Adrenal gland (tissue), 12 donors: ENCODE results near the gene ZNF93. TPM values are rescaled to one million over a fixed set of nuclear protein-coding genes. Genes with fewer than 3 reads are reported as not detected.
"Not testable (repeated sequence)": the region's sequence is repeated elsewhere in the genome, so short reads cannot be mapped to it uniquely, and the experiment has no call there.

Source experiments
- DNase-seq, 7 donors: peaks; one replicate each; pipeline ENCODE4 v3.0.0-alpha.2; 2019 to 2020
- H3K27ac ChIP-seq, 5 donors: fragments of 200-600 bp; sonication (generic) in 4 of 5; 1 replicate in 3 of 5; 2 replicates in 2 of 5; pipeline versions ENCODE4 v1.5.1 to v1.8.0; 2016 to 2020; ENCODE audit warnings: mild to moderate bottlenecking in 1 of 5
- H3K27me3 ChIP-seq: fragments of 200-600 bp; 2 replicates; pipeline ENCODE4 v1.8.0; 2021
- H3K36me3 ChIP-seq, 2 donors: fragments of 200-600 bp; replicated peaks in 1 of 2; 1 replicate in 1 of 2; 2 replicates in 1 of 2; pipeline versions ENCODE4 v1.5.1 to v1.8.0; 2018 to 2022
- H3K4me1 ChIP-seq, 2 donors: fragments of 200-600 bp; replicated peaks in 1 of 2; 1 replicate in 1 of 2; 2 replicates in 1 of 2; pipeline versions ENCODE4 v1.5.1 to v1.8.0; 2018 to 2021
- H3K4me3 ChIP-seq, 4 donors: fragments of 200-600 bp; sonication (generic) in 3 of 4; one replicate each; pipeline ENCODE4 v1.5.1; 2016 to 2018
- H3K9me3 ChIP-seq, 3 donors: fragments of 200-600 bp; sonication (generic) in 1 of 3; replicated peaks in 1 of 3; 1 replicate in 2 of 3; 2 replicates in 1 of 3; pipeline versions ENCODE4 v1.5.1 to v1.8.0; 2016 to 2021
- CTCF ChIP-seq, 6 experiments: fragments of 450-650 bp in 4 of 6; fragments of 200-600 bp in 2 of 6; sonication (generic) in 1 of 6; IDR thresholded peaks; 1 replicate in 5 of 6; 2 replicates in 1 of 6; pipeline versions ENCODE4 v1.5.1 to v1.8.0; 2016 to 2021; ENCODE audit warnings: antibody characterized with exemption in 6 of 6, mild to moderate bottlenecking in 2 of 6, moderate library complexity in 1 of 6
- POLR2A ChIP-seq, 2 donors: fragments of 450-650 bp; IDR thresholded peaks; one replicate each; pipeline ENCODE4 v1.6.1; 2017; ENCODE audit warnings: antibody characterized with exemption in 2 of 2, mild to moderate bottlenecking in 2 of 2, moderate library complexity in 1 of 2
- WGBS, 4 donors: extraction: QIAGEN DNeasy Blood & Tissue Kit in 2 of 4; methylation state at CpG; one replicate each; pipeline versions ENCODE4 v1.1.5 to v1.1.7; 2013 to 2017; 5-methylcytosine and 5-hydroxymethylcytosine counted together
- intact Hi-C, 2 donors: fragments of 100-400 bp; cut with DNase I; formaldehyde crosslinking; loops; one replicate each; pipeline versions ENCODE4 v1.14.1 to v1.15.0; 2022 to 2023
- polyA plus RNA-seq, 3 donors: library from polyadenylated mRNA; stranded (reverse); fragments of 200-250 nt in 2 of 3; fragments of 350-450 nt in 1 of 3; fragmentation: Illumina TruSeq in 1 of 3; extraction: RNeasy Lipid Tissue Mini Kit (QIAGEN cat#74804) in 1 of 3; gene quantifications; one replicate each; pipeline ENCODE4 v1.2.3, GENCODE V29; 2013 to 2014
- total RNA-seq, 9 donors: library from RNA; depleted of rRNA in 4 of 9; stranded (reverse); fragments of >200 nt in 4 of 9; fragments of 120-200 nt in 1 of 9; fragmentation: NEBNext Ultra II Directional in 1 of 9; extraction: Animal tissue kit (Norgen Biotek cat#: 25700) in 1 of 9; gene quantifications; one replicate each; pipeline versions ENCODE4 v1.1.0 to v1.2.4, GENCODE V29; 2013 to 2023
- donor health status: healthy with polysubstance abuse.
- donor health status: Bipolar disorder and iron deficiency.
- donor health status: DM: yes; HTN: yes; CAD: no.
- donor health status: DM: no; HTN: no; CAD: no.
- donor health status: DM: no; HTN: no; CAD: no.
- donor health status: DM: yes; HTN: yes; CAD: no.

The ZNF93 gene
- total and polyA plus RNA-seq, 12 donors: 1.4 to 9.0 (median 2.8) TPM

GRCh38 chr19:19900139-19900728 is 512 bp upstream of the ZNF93 start:
- DNase-seq: no peak
- H3K4me1 ChIP-seq: no peaks in the 10 kb centered on the region
- H3K27ac ChIP-seq: peak overlapping the region in 3 of 5 donors; percentile 76 to 88 (median 78)
- no peaks in the 10 kb centered on the region for H3K27me3 ChIP-seq
- no peak for TF ChIP-seq CTCF (IDR thresholded peaks at IDR 0.05)
- TF ChIP-seq POLR2A (IDR thresholded peaks at IDR 0.05): no peak
- WGBS, 4 donors: 0 to 1% (median 0%) methylated on average over 9 of the region's 9 CpGs
- H3K36me3 ChIP-seq: no peaks in the 10 kb centered on the region
- H3K9me3 ChIP-seq: peaks cover 0 to 19% (median 0%) of the 10 kb centered on the region in 3 donors
- intact Hi-C loops: no loop called here
- peak overlapping the region in 2 of 4 donors; percentile 50 to 77 for H3K4me3 ChIP-seq

- intact Hi-C loops, DNase-seq, H3K4me3 ChIP-seq, H3K27ac ChIP-seq, H3K4me1 ChIP-seq, H3K27me3 ChIP-seq, H3K36me3 ChIP-seq, H3K9me3 ChIP-seq: not testable (repeated sequence)
- 29 to 74% (median 63%) methylated on average over 3 of the region's 3 CpGs for WGBS, 4 donors
Measured at GRCh38 chr19:19907551-19907950, 6.8 kb downstream of the ZNF93 start.

GRCh38 chr19:19909654-19910053 is 8.9 kb downstream of the ZNF93 start:
- TF ChIP-seq POLR2A (IDR thresholded peaks at IDR 0.05) (no peak), CTCF (IDR thresholded peaks at IDR 0.05) (no peak)
- 94 to 97% (median 95%) methylated on average over 2 of the region's 2 CpGs for WGBS, 4 donors
- intact Hi-C loops: no loop called here
- Histone ChIP-seq H3K27me3 (no peaks in the 10 kb centered on the region), H3K27ac (no peak overlapping the region), H3K9me3 (no peaks in the 10 kb centered on the region), H3K36me3 (no peaks in the 10 kb centered on the region), H3K4me3 (no peak overlapping the region), H3K4me1 (no peaks in the 10 kb centered on the region)
- DNase-seq: no peak

- Histone ChIP-seq H3K27ac (no peak overlapping the region), H3K4me1 (no peaks in the 10 kb centered on the region), H3K9me3 (no peaks in the 10 kb centered on the region), H3K36me3 (no peaks in the 10 kb centered on the region), H3K27me3 (no peaks in the 10 kb centered on the region), H3K4me3 (no peak overlapping the region)
- intact Hi-C loops: no loop called here
- TF ChIP-seq CTCF (IDR thresholded peaks at IDR 0.05) (no peak), POLR2A (IDR thresholded peaks at IDR 0.05) (no peak)
- DNase-seq: no peak
- WGBS, 4 donors: 72 to 91% (median 82%) methylated on average over 1 of the region's 1 CpG
Measured at GRCh38 chr19:19911150-19911549, 10.4 kb downstream of the ZNF93 start.

- TF ChIP-seq POLR2A (IDR thresholded peaks at IDR 0.05): no peak
- TF ChIP-seq CTCF (IDR thresholded peaks at IDR 0.05): no peak
- Histone ChIP-seq H3K9me3 (no peaks in the 10 kb centered on the region), H3K36me3 (no peaks in the 10 kb centered on the region), H3K4me1 (no peaks in the 10 kb centered on the region), H3K4me3 (no peak overlapping the region), H3K27me3 (no peaks in the 10 kb centered on the region), H3K27ac (no peak overlapping the region)
- DNase-seq: no peak
- 77 to 90% (median 84%) methylated on average over 3 of the region's 3 CpGs for WGBS, 4 donors
- intact Hi-C loops: no loop called here
Measured at GRCh38 chr19:19914596-19914995, 13.8 kb downstream of the ZNF93 start.
